HG03045 (cell line): Measurements from ENCODE around the gene URB2.

Source experiments
- ATAC-seq: cut with Tn5 transposase; IDR thresholded peaks from one replicate; pipeline ENCODE4 v1.9.1; 2021; ENCODE audit warnings: mild to moderate bottlenecking, moderate library complexity; ENCODE audit not compliant: unreplicated experiment

The URB2 gene

GRCh38 chr1:229643996-229644745 lies 18.1 kb downstream of the URB2 start:
- ATAC-seq, result no peak

- ATAC-seq, result no peak
Observed at GRCh38 chr1:229645324-229645993, 19.4 kb downstream of the URB2 start.

- no peak for ATAC-seq
Observed at GRCh38 chr1:229648406-229648805, 22.4 kb downstream of the URB2 start.

- no peak for ATAC-seq
Observed at GRCh38 chr1:229650045-229650444, 24.0 kb downstream of the URB2 start.

- ATAC-seq, result no peak
Observed at GRCh38 chr1:229651546-229651945, 25.5 kb downstream of the URB2 start.

GRCh38 chr1:229653420-229653819 lies 27.4 kb downstream of the URB2 start:
- no peak for ATAC-seq

GRCh38 chr1:229655781-229656180 lies 29.7 kb downstream of the URB2 start:
- ATAC-seq, result no peak

- ATAC-seq, result no peak
Observed at GRCh38 chr1:229657993-229658755, 32.1 kb downstream of the URB2 start.

- peak; percentile 71 for ATAC-seq
Observed at GRCh38 chr1:229661022-229661877, 35.2 kb downstream of the URB2 start.

- ATAC-seq, result no peak
Observed at GRCh38 chr1:229661897-229662296, 35.9 kb downstream of the URB2 start.

- no peak for ATAC-seq
Observed at GRCh38 chr1:229664133-229664689, 38.2 kb downstream of the URB2 start.

- ATAC-seq, result no peak
Observed at GRCh38 chr1:229665912-229666558, 40.0 kb downstream of the URB2 start.

- no peak for ATAC-seq
Observed at GRCh38 chr1:229666585-229666984, 40.5 kb downstream of the URB2 start.

- ATAC-seq, result no peak
Observed at GRCh38 chr1:229669333-229669732, 43.3 kb downstream of the URB2 start.

- no peak for ATAC-seq
Observed at GRCh38 chr1:229671310-229671709, 45.3 kb downstream of the URB2 start.

GRCh38 chr1:229672246-229672645 lies 46.2 kb downstream of the URB2 start:
- no peak for ATAC-seq

- ATAC-seq, result no peak
Observed at GRCh38 chr1:229674042-229674441, 48.0 kb downstream of the URB2 start.

- ATAC-seq, result no peak
Observed at GRCh38 chr1:229675396-229675795, 49.3 kb downstream of the URB2 start.

- no peak for ATAC-seq
Observed at GRCh38 chr1:229685149-229685548, 59.1 kb downstream of the URB2 start.

- no peak for ATAC-seq
Observed at GRCh38 chr1:229689273-229689672, 63.2 kb downstream of the URB2 start.
